Heart left ventricle (tissue), 13 donors: Measurements from ENCODE around the gene ZNF648.

Experiments used
- POLR2A ChIP-seq, 2 donors: fragments of 450-650 bp; IDR thresholded peaks; one replicate each; pipeline ENCODE4 v1.6.1; 2017; ENCODE audit warnings: antibody characterized with exemption in 2 of 2, mild to moderate bottlenecking in 2 of 2, moderate library complexity in 2 of 2
- TF ChIP-seq, protein P1 (sequence below), 12 donors: fragments of 200-600 bp; sonication (generic) in 4 of 12; IDR thresholded peaks; one replicate each; pipeline versions ENCODE4 v1.5.0 to v1.8.0; 2018 to 2022; ENCODE audit warnings: antibody characterized with exemption in 12 of 12, mild to moderate bottlenecking in 5 of 12
- donor health status: ischemic (EF 13 %, LVEDD 7.1; RV severe dilation, severe dysfunction).
- donor health status: DM: no; HTN: yes; CAD: no.
- donor health status: DM: no; HTN: no; CAD: no.
- donor health status: ischemic (EF 25% LVEDD 6.9; RV normal size, moderate dysfunction).
- donor health status: ischemic (EF 25% LVEDD 5.7; RV mildly dilated, moderate dysfunction).
- donor health status: ischemic (EF 35%, LVEDD 5.7; RV mildly dilated, moderate dysfunction).
- donor health status: nonischemic (EF 11% LVEDD 7.7; RV severe dilation, severe dysfunction).
- donor health status: DM: yes; HTN: yes; CAD: no.
- donor health status: PGD.
- donor health status: ischemic (EF 29% LVEDD 5.4; RV normal size, mild dysfunction).
- donor health status: nonischemic (EF 23%, LVEDD 6.1; RV moderate dilation, normal function).

DNA sequence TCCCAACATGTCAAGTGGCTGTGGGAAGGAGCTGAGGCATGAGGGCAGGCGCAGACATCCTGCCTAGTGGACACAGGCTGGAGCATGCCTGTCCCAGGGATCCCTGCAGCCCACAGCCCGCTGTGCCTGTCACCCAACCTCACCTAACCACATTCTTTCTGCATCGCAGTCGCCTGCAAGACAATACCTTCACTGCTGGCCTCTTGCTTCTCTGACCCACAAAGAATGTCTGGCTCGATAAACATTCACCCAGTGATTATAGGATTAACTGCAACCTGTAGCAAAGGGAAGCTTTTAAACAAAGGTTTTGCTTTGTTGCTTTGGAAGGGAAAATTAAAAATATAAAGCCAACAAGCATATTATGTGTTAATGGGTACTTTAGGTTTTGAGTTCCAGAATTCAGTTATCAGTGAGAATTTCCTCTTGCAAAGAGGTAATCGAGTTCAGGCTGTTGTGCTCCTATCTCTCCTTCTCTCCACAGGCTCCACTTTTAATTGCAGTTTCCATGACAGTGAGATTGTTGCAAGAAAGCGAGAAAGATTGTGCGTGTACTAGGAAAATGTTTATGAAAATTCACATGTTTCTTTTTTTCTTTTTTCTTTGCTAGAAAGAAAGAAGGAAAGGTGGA, 40.0 kb upstream of the ZNF648 start:
- TF ChIP-seq, protein P1, sequence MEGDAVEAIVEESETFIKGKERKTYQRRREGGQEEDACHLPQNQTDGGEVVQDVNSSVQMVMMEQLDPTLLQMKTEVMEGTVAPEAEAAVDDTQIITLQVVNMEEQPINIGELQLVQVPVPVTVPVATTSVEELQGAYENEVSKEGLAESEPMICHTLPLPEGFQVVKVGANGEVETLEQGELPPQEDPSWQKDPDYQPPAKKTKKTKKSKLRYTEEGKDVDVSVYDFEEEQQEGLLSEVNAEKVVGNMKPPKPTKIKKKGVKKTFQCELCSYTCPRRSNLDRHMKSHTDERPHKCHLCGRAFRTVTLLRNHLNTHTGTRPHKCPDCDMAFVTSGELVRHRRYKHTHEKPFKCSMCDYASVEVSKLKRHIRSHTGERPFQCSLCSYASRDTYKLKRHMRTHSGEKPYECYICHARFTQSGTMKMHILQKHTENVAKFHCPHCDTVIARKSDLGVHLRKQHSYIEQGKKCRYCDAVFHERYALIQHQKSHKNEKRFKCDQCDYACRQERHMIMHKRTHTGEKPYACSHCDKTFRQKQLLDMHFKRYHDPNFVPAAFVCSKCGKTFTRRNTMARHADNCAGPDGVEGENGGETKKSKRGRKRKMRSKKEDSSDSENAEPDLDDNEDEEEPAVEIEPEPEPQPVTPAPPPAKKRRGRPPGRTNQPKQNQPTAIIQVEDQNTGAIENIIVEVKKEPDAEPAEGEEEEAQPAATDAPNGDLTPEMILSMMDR (IDR thresholded peaks at IDR 0.05): no peak
- no peak for TF ChIP-seq POLR2A (IDR thresholded peaks at IDR 0.05)
